ENCODE measurements around the gene DCDC2. TPM values are rescaled to one million over a fixed set of nuclear protein-coding genes. Genes with fewer than 3 reads are reported as not detected.

The DCDC2 gene
- total RNA-seq, 1 donor from 2014 or later = 1.4 TPM

DNA sequence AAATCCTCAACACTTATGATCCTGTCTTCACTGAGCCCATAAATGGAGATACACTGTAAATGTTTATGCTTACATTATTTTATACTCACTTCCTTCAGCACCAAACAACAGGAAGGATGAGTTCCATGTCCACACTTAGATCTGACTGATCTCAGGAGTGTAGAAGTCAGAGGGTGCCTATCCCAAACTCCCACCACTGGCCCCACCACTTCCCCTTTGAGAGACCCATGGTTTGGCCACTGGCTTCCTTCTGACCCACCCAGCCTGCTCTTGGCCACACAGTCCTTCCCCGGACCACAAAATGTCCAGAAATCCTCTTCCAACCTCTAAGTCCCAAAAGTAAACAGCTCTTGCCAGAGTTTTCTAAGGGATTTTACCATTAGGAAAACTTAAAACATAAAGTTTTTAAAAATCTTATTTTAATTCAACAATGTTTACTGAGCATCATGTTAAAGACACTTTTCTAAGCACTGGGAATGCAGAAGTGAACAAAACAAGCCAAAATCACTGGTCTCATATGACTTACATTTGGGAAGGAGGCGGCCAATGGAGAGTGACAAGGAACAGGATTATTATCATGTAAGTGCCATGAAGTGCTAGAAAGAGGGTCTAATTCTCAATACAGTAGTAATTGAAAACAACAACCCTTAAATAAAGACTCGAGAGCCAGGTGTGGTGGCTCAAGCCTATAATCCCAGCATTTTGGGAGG is 128.0 kb downstream of the DCDC2 start:
- Mint-ChIP-seq H3K27me3 (ENCODE audit: low read depth) (no peaks in the 10 kb centered on the region), H3K27ac (no peak overlapping the region), H3K9me3 (no peaks in the 10 kb centered on the region), H3K4me1 (peaks cover 40% of the 10 kb centered on the region), H3K36me3 (no peaks in the 10 kb centered on the region), H3K4me3 (no peak overlapping the region)
- DNase-seq (ENCODE audit: low spot score in 2 of 2, unreplicated experiment in 2 of 2) = no peak
- TF ChIP-seq, protein P1, sequence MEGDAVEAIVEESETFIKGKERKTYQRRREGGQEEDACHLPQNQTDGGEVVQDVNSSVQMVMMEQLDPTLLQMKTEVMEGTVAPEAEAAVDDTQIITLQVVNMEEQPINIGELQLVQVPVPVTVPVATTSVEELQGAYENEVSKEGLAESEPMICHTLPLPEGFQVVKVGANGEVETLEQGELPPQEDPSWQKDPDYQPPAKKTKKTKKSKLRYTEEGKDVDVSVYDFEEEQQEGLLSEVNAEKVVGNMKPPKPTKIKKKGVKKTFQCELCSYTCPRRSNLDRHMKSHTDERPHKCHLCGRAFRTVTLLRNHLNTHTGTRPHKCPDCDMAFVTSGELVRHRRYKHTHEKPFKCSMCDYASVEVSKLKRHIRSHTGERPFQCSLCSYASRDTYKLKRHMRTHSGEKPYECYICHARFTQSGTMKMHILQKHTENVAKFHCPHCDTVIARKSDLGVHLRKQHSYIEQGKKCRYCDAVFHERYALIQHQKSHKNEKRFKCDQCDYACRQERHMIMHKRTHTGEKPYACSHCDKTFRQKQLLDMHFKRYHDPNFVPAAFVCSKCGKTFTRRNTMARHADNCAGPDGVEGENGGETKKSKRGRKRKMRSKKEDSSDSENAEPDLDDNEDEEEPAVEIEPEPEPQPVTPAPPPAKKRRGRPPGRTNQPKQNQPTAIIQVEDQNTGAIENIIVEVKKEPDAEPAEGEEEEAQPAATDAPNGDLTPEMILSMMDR (IDR thresholded peaks at IDR 0.05; ENCODE audit: unreplicated experiment) = no peak

DNA sequence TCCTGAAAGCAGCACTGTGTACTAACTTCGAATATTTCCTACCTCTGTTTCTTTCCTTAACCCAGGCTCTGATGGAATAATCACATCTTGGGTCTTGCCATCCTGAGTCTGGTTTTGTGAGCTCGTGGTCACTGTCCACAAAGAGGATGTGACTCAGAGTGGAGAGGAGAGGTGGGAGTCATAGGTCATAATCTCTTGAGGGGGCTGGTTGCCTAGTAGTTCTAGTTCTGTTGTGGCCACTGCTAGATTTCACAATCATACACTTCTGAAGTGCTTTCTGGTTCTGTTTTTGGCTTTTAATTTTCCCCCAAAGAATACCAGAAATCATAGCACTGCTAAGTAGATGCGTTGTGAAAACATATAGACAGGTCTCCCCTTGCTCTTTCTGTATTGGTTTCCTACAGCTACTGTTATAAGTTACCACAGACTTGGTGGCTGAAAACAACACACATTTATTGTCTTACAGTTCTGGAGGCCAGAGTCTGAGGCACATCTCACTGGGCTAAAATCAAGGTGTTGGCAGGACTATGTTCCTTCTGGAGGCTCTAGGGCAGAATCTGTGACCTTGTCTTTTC is 129.1 kb downstream of the DCDC2 start:
- peaks cover 40% of the 10 kb centered on the region for H3K4me1 Mint-ChIP-seq
- TF ChIP-seq, protein P1 (IDR thresholded peaks at IDR 0.05; ENCODE audit: unreplicated experiment) = no peak
- H3K27ac Mint-ChIP-seq = no peak overlapping the region
- no peaks in the 10 kb centered on the region for H3K36me3 Mint-ChIP-seq
- no peak for DNase-seq (ENCODE audit: low spot score in 2 of 2, unreplicated experiment in 2 of 2)
- no peak overlapping the region for H3K4me3 Mint-ChIP-seq
- no peaks in the 10 kb centered on the region for H3K27me3 Mint-ChIP-seq (ENCODE audit: low read depth)
- no peaks in the 10 kb centered on the region for H3K9me3 Mint-ChIP-seq

DNA sequence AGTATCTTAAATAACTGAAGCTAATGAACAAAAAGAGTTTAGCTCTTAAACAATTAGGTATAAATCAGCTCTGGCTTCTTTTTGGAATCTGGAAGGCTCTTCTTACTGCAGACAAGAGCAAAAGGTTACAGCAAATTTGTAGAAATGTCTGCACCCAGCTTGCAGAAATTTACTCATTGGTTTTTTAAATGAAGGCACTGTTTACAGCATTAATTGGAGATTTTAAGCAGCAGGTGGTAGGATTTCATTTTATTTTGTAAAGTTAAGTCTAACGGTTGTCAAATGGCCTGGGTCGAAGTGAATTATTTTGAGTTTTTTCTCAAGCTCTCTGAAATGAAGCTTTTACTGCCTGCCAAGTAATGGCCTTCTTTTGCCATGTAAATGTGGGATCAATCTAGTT is 129.7 kb downstream of the DCDC2 start:
- Mint-ChIP-seq H3K27ac (no peak overlapping the region), H3K4me3 (no peak overlapping the region), H3K27me3 (ENCODE audit: low read depth) (peaks cover 2% of the 10 kb centered on the region), H3K36me3 (no peaks in the 10 kb centered on the region), H3K4me1 (peaks cover 40% of the 10 kb centered on the region), H3K9me3 (no peaks in the 10 kb centered on the region)
- DNase-seq (ENCODE audit: low spot score in 2 of 2, unreplicated experiment in 2 of 2) = no peak
- TF ChIP-seq, protein P1 (IDR thresholded peaks at IDR 0.05; ENCODE audit: unreplicated experiment) = no peak

GRCh38 chr6:24227556-24227955 is 130.3 kb downstream of the DCDC2 start:
- Mint-ChIP-seq H3K4me1 (peaks cover 40% of the 10 kb centered on the region), H3K27me3 (ENCODE audit: low read depth) (peaks cover 2% of the 10 kb centered on the region), H3K9me3 (no peaks in the 10 kb centered on the region), H3K36me3 (no peaks in the 10 kb centered on the region), H3K4me3 (no peak overlapping the region), H3K27ac (no peak overlapping the region)
- TF ChIP-seq, protein P1 (IDR thresholded peaks at IDR 0.05; ENCODE audit: unreplicated experiment) = no peak
- DNase-seq (ENCODE audit: low spot score in 2 of 2, unreplicated experiment in 2 of 2) = no peak

DNA sequence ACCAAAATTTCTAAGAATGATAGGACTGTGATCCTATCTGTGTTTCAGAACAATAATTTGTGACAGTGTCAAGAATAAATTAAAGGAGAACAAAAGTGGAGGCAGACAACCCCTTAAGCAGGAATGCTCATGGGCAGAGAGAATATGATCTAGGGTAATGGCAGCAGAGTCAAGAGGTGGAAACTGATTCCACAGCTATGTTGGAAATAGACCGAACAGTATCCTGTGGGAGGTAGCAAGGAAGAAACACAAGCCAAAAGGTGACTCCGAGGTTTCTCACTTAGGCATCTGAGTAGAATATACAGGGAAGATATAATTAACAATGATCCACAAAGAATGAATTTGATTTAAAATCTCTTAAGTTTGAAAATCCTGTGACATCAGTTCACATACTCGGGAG is 131.3 kb downstream of the DCDC2 start:
- Mint-ChIP-seq H3K9me3 (no peaks in the 10 kb centered on the region), H3K27ac (no peak overlapping the region), H3K4me3 (no peak overlapping the region), H3K36me3 (no peaks in the 10 kb centered on the region), H3K27me3 (ENCODE audit: low read depth) (peaks cover 2% of the 10 kb centered on the region), H3K4me1 (peaks cover 36% of the 10 kb centered on the region)
- TF ChIP-seq, protein P1 (IDR thresholded peaks at IDR 0.05; ENCODE audit: unreplicated experiment) = no peak
- DNase-seq (ENCODE audit: low spot score in 2 of 2, unreplicated experiment in 2 of 2) = no peak
